Islet precursor cell (in vitro differentiated cells): ENCODE results near the gene DNM1.

Source experiments
- DNase-seq: peaks from one replicate; pipeline ENCODE4 v3.0.0-alpha.2; 2018

DNM1 gene

DNA sequence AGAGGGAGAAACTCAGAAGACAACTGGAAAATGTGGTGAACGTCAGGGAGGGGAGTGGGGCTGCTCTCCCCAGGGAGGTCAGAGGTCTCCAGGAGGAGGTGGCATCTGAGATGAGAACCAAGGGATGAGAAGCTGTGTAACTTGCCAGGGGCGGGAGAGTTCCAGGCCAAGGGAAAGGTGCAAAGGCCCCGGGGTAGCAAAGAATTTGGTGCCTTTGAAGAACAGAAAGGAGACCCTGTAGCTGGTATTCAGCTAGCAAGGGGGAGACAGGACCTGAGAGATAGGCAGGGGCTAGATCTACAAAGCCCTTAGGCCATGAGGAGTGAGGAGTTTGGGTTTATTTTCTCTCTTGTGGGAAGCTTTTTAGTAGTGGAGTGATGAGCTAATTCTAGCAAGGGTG, 3.3 kb downstream of the DNM1 start:
- peak; percentile 29 for DNase-seq

GRCh38 chr9:128206916-128207910, 4.0 kb downstream of the DNM1 start:
- peak; percentile 26 for DNase-seq

DNA sequence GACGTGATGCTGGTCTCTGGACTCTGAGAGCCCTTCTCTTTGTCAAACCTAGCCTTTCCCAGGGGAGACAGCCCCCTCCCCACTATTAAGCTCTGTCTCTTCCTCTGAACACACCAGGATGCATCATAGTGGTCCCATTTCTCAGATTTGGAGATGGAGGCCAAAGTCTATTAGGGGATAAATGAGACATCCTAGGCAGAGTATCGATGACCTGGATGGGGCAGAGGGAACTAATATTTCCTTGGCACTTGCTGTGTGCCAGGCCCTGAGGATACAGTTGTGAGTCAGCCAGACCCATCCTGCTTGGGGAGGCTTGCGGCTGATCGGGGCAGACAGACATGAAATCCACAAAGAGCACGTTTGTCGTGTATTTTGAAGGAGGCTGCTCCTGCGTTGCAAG, 5.2 kb downstream of the DNM1 start:
- no peak for DNase-seq

DNA sequence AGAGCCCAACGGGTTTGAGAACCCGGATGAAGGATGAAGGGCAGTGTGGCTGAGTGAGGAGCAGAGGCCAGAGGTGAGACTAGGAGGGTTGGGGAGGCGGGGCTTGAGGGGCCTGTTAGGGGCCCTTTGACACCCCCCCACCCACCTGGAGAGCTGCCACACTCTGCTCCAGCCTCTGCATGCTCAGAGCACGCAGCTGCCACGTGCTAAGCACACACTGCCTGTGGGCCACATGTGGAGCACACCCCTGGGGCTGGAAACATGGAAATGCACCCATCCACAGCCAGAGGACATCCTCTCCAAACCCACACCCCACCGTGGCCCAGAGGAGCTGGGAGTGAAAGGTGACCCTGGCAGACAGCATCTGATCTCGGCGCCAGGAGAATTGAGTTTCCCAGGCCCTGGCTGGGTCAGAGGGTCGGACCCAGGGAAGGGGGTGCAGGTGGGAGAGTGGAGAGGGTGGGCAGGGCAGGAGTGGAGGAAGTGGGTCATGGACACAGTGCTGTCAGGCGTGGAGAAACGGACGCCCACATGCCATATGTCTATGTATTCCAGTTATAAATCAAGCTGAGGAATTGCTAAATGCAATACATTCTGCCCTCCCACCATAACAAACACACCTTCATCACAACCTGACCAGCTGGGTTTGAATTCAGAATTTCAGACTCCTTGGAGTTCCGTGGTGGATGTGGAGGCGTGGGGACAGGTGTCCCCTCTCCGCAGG, 5.9 kb downstream of the DNM1 start:
- peak; percentile 37 for DNase-seq

- peak; percentile 42 for DNase-seq
Measured at GRCh38 chr9:128211186-128211980, 8.2 kb downstream of the DNM1 start.

DNA sequence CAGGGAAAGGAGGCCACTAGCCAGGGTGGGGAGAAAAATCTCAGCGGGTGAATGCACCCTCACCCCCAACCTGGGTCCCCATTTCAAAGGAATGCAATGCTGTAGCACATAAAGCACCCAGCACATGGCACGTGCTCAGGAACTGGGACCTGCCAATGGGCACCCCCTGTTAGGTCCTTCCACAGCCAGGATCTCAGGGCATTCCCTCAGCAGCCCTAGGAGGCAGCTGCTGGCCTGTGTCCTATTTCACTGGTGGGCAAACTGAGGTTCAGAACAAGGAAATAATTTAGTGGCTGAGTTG, 8.8 kb downstream of the DNM1 start:
- peak; percentile 35 for DNase-seq

DNA sequence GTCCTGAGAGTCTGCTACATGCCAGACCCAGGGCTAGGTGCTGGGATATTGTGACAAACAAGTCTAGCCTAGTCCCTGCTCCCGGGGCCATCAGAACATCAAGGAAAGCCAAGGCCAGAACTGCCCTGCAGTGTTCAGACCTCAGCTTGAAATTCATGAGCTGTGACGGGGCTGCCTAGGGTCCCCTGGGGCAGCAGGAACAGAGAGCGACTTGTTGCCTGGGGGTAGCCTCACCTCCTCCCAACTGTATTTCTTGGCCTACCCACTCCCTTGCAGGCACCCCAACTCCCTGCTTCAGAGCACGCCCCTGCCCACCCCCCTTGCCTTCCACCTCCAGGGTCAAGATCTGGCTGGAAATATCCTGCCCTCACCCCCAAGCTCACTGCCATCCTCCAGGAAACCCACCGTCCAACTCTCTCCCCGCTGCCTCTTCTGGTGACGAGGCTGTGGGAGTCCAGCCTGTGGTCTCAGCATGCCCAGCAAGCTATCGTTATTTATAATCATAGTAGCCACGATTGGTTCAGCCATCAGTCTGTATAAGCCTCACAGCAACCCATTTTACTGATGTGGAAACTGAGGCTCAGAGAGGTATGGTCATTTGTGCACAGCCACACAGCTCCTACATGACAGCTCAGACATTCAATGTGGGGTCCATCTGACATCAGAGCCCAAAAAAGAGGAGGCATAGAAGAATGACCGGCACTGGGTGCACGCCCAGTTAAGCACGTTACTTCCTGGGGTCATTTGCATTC, 10.7 kb downstream of the DNM1 start:
- peak; percentile 45 for DNase-seq

- peak; percentile 73 for DNase-seq
Measured at GRCh38 chr9:128214571-128215490, 11.7 kb downstream of the DNM1 start.

DNA sequence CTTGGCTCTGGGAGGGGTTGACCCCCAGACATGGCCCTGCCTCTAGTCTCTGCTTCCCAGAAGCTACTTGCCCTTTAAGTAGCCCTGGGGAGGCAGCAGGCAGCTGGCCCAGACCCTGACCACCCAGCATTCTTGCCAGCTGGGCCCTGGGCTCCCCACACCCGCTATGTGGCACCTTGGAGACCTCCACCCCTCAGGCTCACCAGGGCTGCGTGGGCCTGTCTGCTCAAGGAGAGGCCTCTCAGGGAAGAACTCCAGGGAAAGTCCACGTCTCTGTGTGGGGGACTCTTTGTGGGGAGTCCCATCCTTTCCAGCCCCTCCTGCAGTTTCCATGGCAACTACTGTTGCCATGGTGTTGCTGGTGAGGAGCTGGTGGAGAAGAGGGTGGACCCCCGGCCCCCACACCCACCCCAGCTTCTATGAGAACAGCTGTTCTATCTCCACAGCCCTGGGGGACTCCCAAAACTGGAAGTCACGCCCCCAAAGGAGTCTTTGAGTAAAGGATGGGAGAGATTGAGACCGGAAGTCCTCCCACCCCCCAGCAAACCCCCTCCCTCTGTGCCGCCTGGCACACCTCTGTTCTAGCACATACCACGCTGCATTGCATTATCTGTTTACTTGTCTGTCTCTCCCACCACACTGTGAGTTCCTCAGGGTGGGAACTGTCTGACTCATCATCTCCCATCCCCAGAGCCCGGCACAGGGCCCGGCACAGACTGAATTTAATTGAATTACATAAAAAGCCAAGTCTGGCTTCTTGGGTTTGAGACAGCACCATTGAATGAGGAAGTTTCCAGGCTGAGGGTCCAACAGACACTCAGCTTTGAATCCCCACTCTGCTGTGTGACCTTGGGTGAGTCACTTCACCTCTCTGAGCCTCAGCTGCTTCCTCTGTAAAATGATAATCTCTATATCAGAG, 12.6 kb downstream of the DNM1 start:
- DNase-seq: peak; percentile 83

DNA sequence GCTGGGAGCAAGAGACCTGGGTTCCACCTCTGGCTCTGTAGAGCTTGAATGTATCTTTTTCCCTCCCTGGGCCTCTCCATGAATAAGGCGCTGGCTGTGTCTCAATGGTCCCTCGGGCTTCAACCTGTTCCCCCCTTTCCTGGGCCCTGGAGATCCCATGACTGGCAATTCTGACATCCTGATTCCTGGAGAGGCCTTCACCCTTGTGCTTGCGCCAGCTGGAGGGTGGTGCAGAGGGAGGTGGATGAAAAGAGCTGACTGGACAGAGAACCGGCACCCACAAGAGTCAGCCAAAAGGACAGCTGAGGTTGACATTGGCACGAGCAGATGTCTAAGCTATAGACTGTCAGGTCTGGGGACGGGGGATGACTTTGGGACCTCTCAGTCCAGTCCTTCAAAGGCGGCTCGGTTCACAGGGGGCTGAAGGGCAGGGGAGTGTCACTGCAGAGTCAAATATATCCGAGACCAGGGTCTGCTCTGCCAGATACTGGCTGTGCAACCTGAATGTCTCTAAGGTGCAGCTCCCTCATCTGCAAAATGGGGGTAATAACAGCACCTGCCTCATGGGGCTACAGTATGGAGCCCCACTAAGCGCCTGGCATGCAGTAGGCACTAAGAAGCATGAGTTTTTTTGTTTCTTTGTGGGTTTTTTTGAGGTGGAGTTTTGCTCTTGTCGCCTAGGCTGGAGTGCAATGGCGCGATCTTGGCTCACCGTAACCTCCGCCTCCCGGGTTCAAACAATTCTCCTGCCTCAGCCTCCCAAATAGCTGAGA, 13.8 kb downstream of the DNM1 start:
- DNase-seq: peak; percentile 40

DNA sequence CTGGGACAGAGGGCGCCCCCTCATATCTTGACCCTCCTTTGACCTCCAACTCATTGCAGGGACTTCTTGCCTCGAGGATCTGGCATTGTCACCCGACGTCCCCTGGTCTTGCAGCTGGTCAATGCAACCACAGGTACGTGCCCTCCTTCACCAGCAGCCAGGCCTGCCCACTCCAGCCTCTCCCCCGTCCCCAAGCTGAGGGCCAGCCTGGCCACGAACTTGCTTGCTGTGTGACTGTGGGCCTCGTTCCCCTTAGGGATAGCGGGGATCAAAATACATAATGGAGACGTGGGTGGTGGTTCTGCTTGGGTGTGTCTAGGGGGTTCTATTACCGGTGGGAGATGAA, 15.0 kb downstream of the DNM1 start:
- peak; percentile 47 for DNase-seq

- peak; percentile 99 for DNase-seq
Measured at GRCh38 chr9:128218518-128219389, 15.6 kb downstream of the DNM1 start.

DNA sequence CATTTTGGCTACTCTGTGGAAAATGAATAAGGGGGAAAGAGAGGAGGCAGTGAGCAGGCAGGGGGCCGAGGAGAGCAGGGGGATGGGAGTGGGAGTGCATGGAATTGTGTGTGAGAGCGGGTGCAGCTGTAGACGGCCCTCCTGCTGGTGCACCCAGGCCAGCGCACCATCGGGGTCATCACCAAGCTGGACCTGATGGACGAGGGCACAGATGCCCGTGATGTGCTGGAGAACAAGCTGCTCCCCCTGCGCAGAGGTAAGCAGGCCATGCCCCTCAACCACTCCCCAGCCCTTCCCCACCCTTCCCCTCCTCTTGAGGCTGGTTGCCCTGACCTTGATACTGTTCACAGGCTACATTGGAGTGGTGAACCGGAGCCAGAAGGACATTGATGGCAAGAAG, 16.7 kb downstream of the DNM1 start:
- DNase-seq: peak; percentile 45

GRCh38 chr9:128222026-128222425, 18.8 kb downstream of the DNM1 start:
- DNase-seq: peak; percentile 46

DNA sequence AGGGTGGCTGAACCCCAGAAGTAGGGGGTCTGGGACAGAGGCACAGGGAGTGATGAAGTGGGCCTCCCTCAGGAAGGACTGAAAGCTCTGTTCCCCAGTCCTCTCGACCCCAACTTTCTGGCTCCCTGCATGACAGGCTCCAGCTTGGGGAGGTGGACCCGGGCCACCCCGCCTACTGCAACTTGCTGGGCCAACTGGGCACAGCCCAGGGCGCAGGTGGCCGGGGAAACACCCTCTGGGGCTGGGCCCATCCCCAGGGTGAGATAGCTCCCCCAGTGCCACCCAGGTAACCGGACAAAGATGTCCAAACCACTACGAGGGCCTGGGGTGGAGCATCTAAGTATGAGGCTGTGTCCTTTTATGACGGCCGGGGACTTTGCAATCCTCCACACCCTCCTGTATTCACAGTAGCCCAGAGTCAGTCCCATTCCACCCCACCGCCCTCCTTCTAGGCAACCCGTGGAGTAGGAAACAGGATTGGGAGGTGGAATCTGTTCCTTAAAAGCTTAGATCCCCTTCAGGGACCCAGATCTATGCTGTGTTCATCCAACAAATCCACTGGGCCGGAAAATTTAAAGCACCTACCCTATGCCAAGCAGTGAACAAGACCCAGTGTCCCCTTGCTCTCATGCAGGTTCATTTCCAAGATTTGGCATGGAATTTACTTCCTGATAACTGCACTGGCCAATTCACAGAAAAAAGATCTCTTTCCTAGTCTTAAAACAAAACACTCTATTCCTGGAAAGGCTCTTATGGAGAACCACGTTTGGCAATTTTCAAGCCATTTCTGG, 19.9 kb downstream of the DNM1 start:
- peak; percentile 37 for DNase-seq

DNA sequence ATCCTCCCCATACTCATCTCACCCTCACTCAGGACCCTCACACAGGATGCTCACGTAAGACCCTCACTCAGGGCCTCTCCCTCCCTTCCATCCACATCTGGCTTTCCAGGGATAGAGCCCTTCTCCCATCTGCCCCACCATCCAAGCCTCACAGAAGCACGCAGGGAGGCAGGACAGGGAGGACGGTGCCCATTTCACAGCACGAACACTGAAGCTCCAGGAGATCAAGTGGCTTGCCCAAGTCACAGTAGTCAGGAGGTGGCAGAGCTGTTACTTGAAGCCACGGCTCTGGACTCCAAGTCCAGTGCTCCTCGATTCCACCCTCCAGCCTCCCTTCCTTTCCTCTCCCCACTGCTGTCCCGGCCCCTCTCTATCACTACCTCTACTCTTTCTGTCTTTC, 21.7 kb downstream of the DNM1 start:
- no peak for DNase-seq

GRCh38 chr9:128225770-128226411, 22.7 kb downstream of the DNM1 start:
- no peak for DNase-seq
